Stimulated activated naive CD4-positive, alpha-beta T cell treated with Interleukin-2 at 50 U/mL for 16 hours (primary cell): ENCODE data around the gene SLCO2B1.

ENCODE experiments used
- DNase-seq: peaks from one replicate; lab custom pipeline; 2025; lab: John Stamatoyannopoulos, UW

Gene SLCO2B1

GRCh38 chr11:75223954-75224643 lies 73.2 kb downstream of the SLCO2B1 start:
- DNase-seq: no peak

GRCh38 chr11:75225794-75226193 lies 74.9 kb downstream of the SLCO2B1 start:
- no peak for DNase-seq

- DNase-seq: no peak
Observed at GRCh38 chr11:75229466-75229865, 78.6 kb downstream of the SLCO2B1 start.

GRCh38 chr11:75230621-75231020 lies 79.7 kb downstream of the SLCO2B1 start:
- no peak for DNase-seq

GRCh38 chr11:75233754-75234172 lies 82.9 kb downstream of the SLCO2B1 start:
- no peak for DNase-seq

GRCh38 chr11:75236062-75236461 lies 85.2 kb downstream of the SLCO2B1 start:
- DNase-seq: no peak

GRCh38 chr11:75237050-75237449 lies 86.1 kb downstream of the SLCO2B1 start:
- DNase-seq: no peak

- no peak for DNase-seq
Observed at GRCh38 chr11:75238595-75239440, 87.9 kb downstream of the SLCO2B1 start.

- DNase-seq: no peak
Observed at GRCh38 chr11:75239531-75240290, 88.8 kb downstream of the SLCO2B1 start.

- no peak for DNase-seq
Observed at GRCh38 chr11:75240311-75241035, 89.6 kb downstream of the SLCO2B1 start, which contains the start of gene TPBGL. TSS of gene TPBGL (plus strand) at chr11:75240774. CDS start at chr11:75241050, 276 bp downstream.

- DNase-seq: peak; percentile 82
Observed at GRCh38 chr11:75241036-75241905, 90.4 kb downstream of the SLCO2B1 start.

- DNase-seq: no peak
Observed at GRCh38 chr11:75241906-75242644, 91.2 kb downstream of the SLCO2B1 start.

- no peak for DNase-seq
Observed at GRCh38 chr11:75242722-75243600, 92.1 kb downstream of the SLCO2B1 start.

GRCh38 chr11:75244052-75244814 lies 93.3 kb downstream of the SLCO2B1 start:
- no peak for DNase-seq

- DNase-seq: no peak
Observed at GRCh38 chr11:75245356-75246005, 94.6 kb downstream of the SLCO2B1 start.

- DNase-seq: no peak
Observed at GRCh38 chr11:75246006-75246670, 95.2 kb downstream of the SLCO2B1 start.

- DNase-seq: no peak
Observed at GRCh38 chr11:75246671-75247350, 95.9 kb downstream of the SLCO2B1 start.
